Hepatocyte (in vitro differentiated cells): ENCODE results near the gene TRPM5. TPM values are rescaled to one million over a fixed set of nuclear protein-coding genes. Genes with fewer than 3 reads are reported as not detected.

ENCODE experiments used
- DNase-seq: peaks from one replicate; pipeline ENCODE4 v3.0.0-alpha.2; 2016; ENCODE audit warnings: low spot score
- H2AFZ ChIP-seq: fragments of 200-600 bp; sonication (generic); 2 replicates; pipeline ENCODE4 v1.6.0; 2016; ENCODE audit warnings: antibody characterized with exemption, mild to moderate bottlenecking
- H3K27ac ChIP-seq: fragments of 200-600 bp; sonication (generic); 2 replicates; pipeline ENCODE4 v1.5.1; 2016; ENCODE audit warnings: mild to moderate bottlenecking
- H3K27me3 ChIP-seq: fragments of 200-600 bp; sonication (generic); 2 replicates; pipeline ENCODE4 v1.6.1; 2016
- H3K36me3 ChIP-seq: fragments of 200-600 bp; sonication (generic); replicated peaks from 2 replicates; pipeline ENCODE4 v1.5.1; 2016; ENCODE audit warnings: low read depth; ENCODE audit not compliant: insufficient read depth
- H3K4me1 ChIP-seq: fragments of 200-600 bp; sonication (generic); 2 replicates; pipeline ENCODE4 v1.5.1; 2016; ENCODE audit warnings: mild to moderate bottlenecking, moderate library complexity; ENCODE audit not compliant: insufficient read depth
- H3K4me2 ChIP-seq: fragments of 200-600 bp; sonication (generic); 2 replicates; pipeline ENCODE4 v1.6.0; 2016
- H3K4me3 ChIP-seq: fragments of 200-600 bp; sonication (generic); 2 replicates; pipeline ENCODE4 v1.5.1; 2016; ENCODE audit warnings: mild to moderate bottlenecking
- H3K79me2 ChIP-seq: fragments of 200-600 bp; sonication (generic); 2 replicates; pipeline ENCODE4 v1.6.0; 2017; ENCODE audit warnings: mild to moderate bottlenecking
- H3K9me2 ChIP-seq: fragments of 200-600 bp; sonication (generic); replicated peaks from 2 replicates; pipeline ENCODE4 v1.6.0; 2017; ENCODE audit warnings: mild to moderate bottlenecking; ENCODE audit not compliant: insufficient read depth
- H3K9me3 ChIP-seq: fragments of 200-600 bp; sonication (generic); 2 replicates; pipeline ENCODE4 v1.5.1; 2016; ENCODE audit warnings: low read depth, mild to moderate bottlenecking
- H4K20me1 ChIP-seq: fragments of 200-600 bp; sonication (generic); 2 replicates; pipeline ENCODE4 v1.6.0; 2016; ENCODE audit warnings: mild to moderate bottlenecking; ENCODE audit not compliant: insufficient read depth, poor library complexity, severe bottlenecking
- EZH2 ChIP-seq: fragments of 200-600 bp; sonication (generic); IDR thresholded peaks from 2 replicates; pipeline ENCODE4 v1.6.1; 2016; ENCODE audit warnings: antibody characterized with exemption, mild to moderate bottlenecking, borderline replicate concordance
- EZH2phosphoT487 ChIP-seq: fragments of 200-600 bp; sonication (generic); IDR thresholded peaks from one replicate; pipeline ENCODE4 v1.6.1; 2018; ENCODE audit warnings: antibody characterized with exemption, mild to moderate bottlenecking, low read depth, moderate library complexity; ENCODE audit not compliant: unreplicated experiment, severe bottlenecking
- WGBS: methylation state at CpG from one replicate; pipeline ENCODE4 v1.1.6; 2016; ENCODE audit warnings: low lambda C conversion rate; ENCODE audit errors: missing lambda C conversion rate; 5-methylcytosine and 5-hydroxymethylcytosine counted together
- polyA plus RNA-seq: library from polyadenylated mRNA; unstranded; fragments of >200 nt; fragmentation: Nextera tagmentation; extraction: Ambion mirVana; gene quantifications from 2 replicates; pipeline ENCODE4 v1.2.1, GENCODE V29; 2016
- total RNA-seq: library from RNA; depleted of rRNA; stranded (reverse); fragments of >200 nt; gene quantifications from 2 replicates; pipeline ENCODE4 v1.2.3, GENCODE V29; 2014
- TF ChIP-seq, protein P1 (sequence below): fragments of 200-600 bp; sonication (generic); IDR thresholded peaks from 2 replicates; pipeline ENCODE4 v1.5.1; 2016; ENCODE audit warnings: antibody characterized with exemption, mild to moderate bottlenecking; ENCODE audit not compliant: poor library complexity

Gene TRPM5
- total and polyA plus RNA-seq, 2 experiments from 2014 or later = 0.07 to 0.13 TPM

DNA sequence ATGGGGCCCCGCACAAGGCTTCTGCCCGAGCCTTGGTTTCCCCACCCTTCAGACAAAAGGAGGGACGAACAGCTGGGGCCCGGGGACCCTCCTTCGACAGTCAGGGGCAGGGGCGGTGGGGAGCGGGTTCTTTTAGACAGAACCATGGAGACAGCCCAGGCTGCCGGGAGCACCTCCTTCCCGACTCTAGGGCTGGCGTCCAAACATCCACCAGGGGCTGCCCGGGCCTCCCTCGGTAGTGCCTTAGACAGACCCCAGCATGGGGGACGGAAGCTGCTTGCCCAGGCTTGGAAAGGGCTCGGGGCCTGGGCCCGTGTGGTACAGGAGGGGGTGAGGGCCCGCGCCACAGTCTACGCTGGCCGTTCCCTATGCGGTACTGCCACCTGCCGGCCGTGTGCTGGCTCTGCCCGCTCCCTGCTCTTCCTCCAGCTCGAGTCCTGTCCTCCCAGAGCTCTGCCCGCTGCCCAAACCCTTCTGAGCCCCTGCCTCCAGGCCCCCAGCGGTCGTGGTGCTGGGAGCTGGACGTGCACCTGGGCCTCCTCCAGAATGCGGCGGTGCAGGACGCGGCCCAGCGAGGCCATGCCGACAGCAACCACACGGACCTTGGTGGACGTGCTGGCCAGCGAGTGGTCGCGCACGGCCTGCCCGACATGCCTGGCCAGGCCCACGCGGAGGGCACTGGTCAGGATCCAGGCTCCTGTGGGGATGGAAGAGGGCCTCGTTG lies 23.6 kb downstream of the TRPM5 start:
- no peaks in the 10 kb centered on the region for H3K79me2 ChIP-seq
- no peaks in the 10 kb centered on the region for H3K36me3 ChIP-seq
- H2AFZ ChIP-seq = peak overlapping the region; percentile 16
- no peak overlapping the region for H3K27ac ChIP-seq
- H3K9me2 ChIP-seq = no peaks in the 10 kb centered on the region
- TF ChIP-seq EZH2 (no peak), EZH2phosphoT487 (no peak)
- TF ChIP-seq, protein P1, sequence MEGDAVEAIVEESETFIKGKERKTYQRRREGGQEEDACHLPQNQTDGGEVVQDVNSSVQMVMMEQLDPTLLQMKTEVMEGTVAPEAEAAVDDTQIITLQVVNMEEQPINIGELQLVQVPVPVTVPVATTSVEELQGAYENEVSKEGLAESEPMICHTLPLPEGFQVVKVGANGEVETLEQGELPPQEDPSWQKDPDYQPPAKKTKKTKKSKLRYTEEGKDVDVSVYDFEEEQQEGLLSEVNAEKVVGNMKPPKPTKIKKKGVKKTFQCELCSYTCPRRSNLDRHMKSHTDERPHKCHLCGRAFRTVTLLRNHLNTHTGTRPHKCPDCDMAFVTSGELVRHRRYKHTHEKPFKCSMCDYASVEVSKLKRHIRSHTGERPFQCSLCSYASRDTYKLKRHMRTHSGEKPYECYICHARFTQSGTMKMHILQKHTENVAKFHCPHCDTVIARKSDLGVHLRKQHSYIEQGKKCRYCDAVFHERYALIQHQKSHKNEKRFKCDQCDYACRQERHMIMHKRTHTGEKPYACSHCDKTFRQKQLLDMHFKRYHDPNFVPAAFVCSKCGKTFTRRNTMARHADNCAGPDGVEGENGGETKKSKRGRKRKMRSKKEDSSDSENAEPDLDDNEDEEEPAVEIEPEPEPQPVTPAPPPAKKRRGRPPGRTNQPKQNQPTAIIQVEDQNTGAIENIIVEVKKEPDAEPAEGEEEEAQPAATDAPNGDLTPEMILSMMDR = peak; percentile 94
- DNase-seq = peak; percentile 90
- WGBS = 37% methylated on average over 38 of the region's 44 CpGs
- H3K4me3 ChIP-seq = no peak overlapping the region
- H3K9me3 ChIP-seq = no peaks in the 10 kb centered on the region
- H3K4me1 ChIP-seq = no peaks in the 10 kb centered on the region
- no peaks in the 10 kb centered on the region for H4K20me1 ChIP-seq
- no peaks in the 10 kb centered on the region for H3K27me3 ChIP-seq
- H3K4me2 ChIP-seq = no peak overlapping the region

- no peaks in the 10 kb centered on the region for H3K27me3 ChIP-seq
- 65% methylated on average over 34 of the region's 36 CpGs for WGBS
- no peaks in the 10 kb centered on the region for H3K36me3 ChIP-seq
- no peaks in the 10 kb centered on the region for H3K9me3 ChIP-seq
- H3K4me2 ChIP-seq = no peak overlapping the region
- no peaks in the 10 kb centered on the region for H3K79me2 ChIP-seq
- no peaks in the 10 kb centered on the region for H4K20me1 ChIP-seq
- H2AFZ ChIP-seq = peak overlapping the region; percentile 34
- H3K27ac ChIP-seq = no peak overlapping the region
- no peaks in the 10 kb centered on the region for H3K4me1 ChIP-seq
- TF ChIP-seq EZH2phosphoT487 = no peak
- TF ChIP-seq, protein P1 = peak; percentile 83
- DNase-seq = peak; percentile 88
- H3K9me2 ChIP-seq = no peaks in the 10 kb centered on the region
- no peak overlapping the region for H3K4me3 ChIP-seq
Observed at GRCh38 chr11:2419638-2420501, 24.4 kb downstream of the TRPM5 start.

- Histone ChIP-seq H3K79me2 (no peaks in the 10 kb centered on the region), H3K9me3 (no peaks in the 10 kb centered on the region), H3K27me3 (no peaks in the 10 kb centered on the region), H3K4me1 (no peaks in the 10 kb centered on the region), H3K36me3 (no peaks in the 10 kb centered on the region), H3K27ac (no peak overlapping the region), H3K4me2 (no peak overlapping the region), H4K20me1 (no peaks in the 10 kb centered on the region), H2AFZ (no peak overlapping the region), H3K4me3 (no peak overlapping the region), H3K9me2 (no peaks in the 10 kb centered on the region)
- no peak for DNase-seq
- 96% methylated on average over 21 of the region's 21 CpGs for WGBS
- TF ChIP-seq, protein P1 = no peak
- TF ChIP-seq EZH2phosphoT487 = no peak
- no peak for TF ChIP-seq EZH2
Observed at GRCh38 chr11:2418693-2419360, 25.5 kb downstream of the TRPM5 start.
